GM23338 (cell line): ENCODE data around the gene TIMP3. TPM values are rescaled to one million over a fixed set of nuclear protein-coding genes. Genes with fewer than 3 reads are reported as not detected.

Experiments used
- ATAC-seq: fragments of 200-7000 bp; cut with Tn5 transposase; 3 replicates; pipeline ENCODE4 v1.9.1; 2020
- DNase-seq: peaks from one replicate; pipeline ENCODE4 v3.0.0-alpha.2; 2015; ENCODE audit warnings: low spot score
- H2AFZ ChIP-seq: fragments of 200-600 bp; sonication (generic); 2 replicates; pipeline ENCODE4 v1.8.0; 2016; ENCODE audit warnings: antibody characterized with exemption, mild to moderate bottlenecking, moderate library complexity
- H3F3A ChIP-seq: fragments of 200-600 bp; sonication (generic); replicated peaks from 2 replicates; pipeline ENCODE4 v1.8.0; 2017; ENCODE audit warnings: antibody characterized with exemption, mixed run types, low read depth
- H3K27ac ChIP-seq: fragments of 200-600 bp; sonication (generic); 2 replicates; pipeline ENCODE4 v1.6.1; 2016; ENCODE audit warnings: low read depth
- H3K27me3 ChIP-seq: fragments of 200-600 bp; sonication (generic); 2 replicates; pipeline ENCODE4 v1.8.0; 2016; ENCODE audit warnings: mild to moderate bottlenecking, mixed run types, moderate library complexity; ENCODE audit not compliant: insufficient read depth
- H3K36me3 ChIP-seq: fragments of 200-600 bp; sonication (generic); 2 replicates; pipeline ENCODE4 v1.8.0; 2016; ENCODE audit warnings: mild to moderate bottlenecking; ENCODE audit not compliant: insufficient read depth
- H3K4me1 ChIP-seq: fragments of 200-600 bp; sonication (generic); 2 replicates; pipeline ENCODE4 v1.8.0; 2016; ENCODE audit warnings: mild to moderate bottlenecking, moderate library complexity; ENCODE audit not compliant: insufficient read depth
- H3K4me2 ChIP-seq: fragments of 200-600 bp; sonication (generic); 2 replicates; pipeline ENCODE4 v1.7.1; 2017; ENCODE audit warnings: mixed run types
- H3K4me3 ChIP-seq: fragments of 200-600 bp; sonication (generic); 2 replicates; pipeline ENCODE4 v1.6.1; 2016; ENCODE audit warnings: mixed run types
- H3K79me2 ChIP-seq: fragments of 200-600 bp; sonication (generic); replicated peaks from 2 replicates; pipeline ENCODE4 v1.8.0; 2017; ENCODE audit warnings: mild to moderate bottlenecking; ENCODE audit not compliant: insufficient read depth
- H3K9me2 ChIP-seq: fragments of 200-600 bp; sonication (generic); 2 replicates; pipeline ENCODE4 v1.8.0; 2017; ENCODE audit not compliant: insufficient read depth
- H4K20me1 ChIP-seq: fragments of 200-600 bp; sonication (generic); replicated peaks from 2 replicates; pipeline ENCODE4 v1.8.0; 2017; ENCODE audit warnings: mild to moderate bottlenecking; ENCODE audit not compliant: insufficient read depth
- H3K27ac Mint-ChIP-seq: 2 replicates; pipeline ENCODE4 v1.8.0; 2020; ENCODE audit warnings: inconsistent platforms, mild to moderate bottlenecking, moderate library complexity, mixed read lengths
- H3K27me3 Mint-ChIP-seq: 3 replicates; pipeline ENCODE4 v1.8.0; 2022; ENCODE audit warnings: low read depth, mild to moderate bottlenecking, moderate library complexity, mixed read lengths, inconsistent platforms; ENCODE audit not compliant: insufficient read depth, poor library complexity
- H3K36me3 Mint-ChIP-seq: 3 replicates; pipeline ENCODE4 v1.8.0; 2021; ENCODE audit warnings: low read depth, mild to moderate bottlenecking, inconsistent platforms, moderate library complexity, mixed read lengths
- H3K4me1 Mint-ChIP-seq: 3 replicates; pipeline ENCODE4 v1.8.0; 2020; ENCODE audit warnings: mild to moderate bottlenecking, inconsistent platforms, mixed read lengths
- H3K4me3 Mint-ChIP-seq: 3 replicates; pipeline ENCODE4 v1.8.0; 2021; ENCODE audit warnings: moderate library complexity, mild to moderate bottlenecking, inconsistent platforms, mixed read lengths
- H3K9me3 Mint-ChIP-seq: 3 replicates; pipeline ENCODE4 v1.8.0; 2020; ENCODE audit warnings: moderate library complexity, mild to moderate bottlenecking, inconsistent platforms, mixed read lengths
- CREB1 ChIP-seq: fragments of 250-450 bp; sonication (Bioruptor Pico); IDR thresholded peaks from 2 replicates; pipeline ENCODE4 v1.5.0; 2020; ENCODE audit warnings: low read depth, mild to moderate bottlenecking, moderate library complexity
- EZH2 ChIP-seq: fragments of 200-600 bp; sonication (generic); IDR thresholded peaks from one replicate; pipeline ENCODE4 v1.8.0; 2017; ENCODE audit warnings: antibody characterized with exemption, mild to moderate bottlenecking, low read depth; ENCODE audit not compliant: unreplicated experiment
- JUNB ChIP-seq: IDR thresholded peaks from one replicate; pipeline ENCODE4 v1.6.1; 2016; ENCODE audit warnings: antibody characterized with exemption; ENCODE audit not compliant: unreplicated experiment
- NANOG ChIP-seq: IDR thresholded peaks from 2 replicates; pipeline ENCODE4 v1.6.1; 2016; ENCODE audit warnings: antibody characterized with exemption, borderline replicate concordance
- POLR2AphosphoS5 ChIP-seq: IDR thresholded peaks from 2 replicates; pipeline ENCODE4 v1.6.1; 2016; ENCODE audit warnings: antibody characterized with exemption, low read depth
- REST ChIP-seq: IDR thresholded peaks from one replicate; pipeline ENCODE4 v1.6.1; 2018; ENCODE audit warnings: antibody characterized with exemption; ENCODE audit not compliant: unreplicated experiment
- STAT1 ChIP-seq: IDR thresholded peaks from one replicate; pipeline ENCODE4 v1.6.1; 2016; ENCODE audit warnings: antibody characterized with exemption; ENCODE audit not compliant: unreplicated experiment
- ZNF114 ChIP-seq: fragments of 250-450 bp; sonication (Bioruptor Pico); IDR thresholded peaks from 2 replicates; pipeline ENCODE4 v1.5.0; 2020; ENCODE audit warnings: mild to moderate bottlenecking, moderate library complexity
- ZNF331 ChIP-seq: fragments of 250-450 bp; sonication (Bioruptor Pico); IDR thresholded peaks from 2 replicates; pipeline ENCODE4 v1.5.0; 2020; ENCODE audit warnings: low read depth, mild to moderate bottlenecking, moderate library complexity
- polyA plus RNA-seq: library from polyadenylated mRNA; unstranded; fragments of >200 nt; fragmentation: Nextera tagmentation; extraction: Ambion mirVana; gene quantifications from 2 replicates; pipeline ENCODE4 v1.2.1, GENCODE V29; 2016
- total RNA-seq: library from RNA; depleted of rRNA; stranded (reverse); fragments of >200 nt; shearing (Covaris generic); gene quantifications from 2 replicates; pipeline ENCODE4 v1.2.3, GENCODE V29; 2014
- TF ChIP-seq, protein P1 (sequence below): IDR thresholded peaks from 2 replicates; pipeline ENCODE4 v1.6.1; 2016; ENCODE audit warnings: antibody characterized with exemption
- TF ChIP-seq, protein P2 (sequence below), 2 experiments: fragments of 200-600 bp in 1 of 2; sonication (generic) in 1 of 2; conservative IDR thresholded peaks; 2 replicates each; pipeline versions ENCODE4 v1.5.1 to v1.6.1; 2016 to 2017; ENCODE audit warnings: antibody characterized with exemption in 2 of 2, low read depth in 2 of 2, mild to moderate bottlenecking in 2 of 2, moderate library complexity in 1 of 2

TIMP3 gene
- total and polyA plus RNA-seq, 2 experiments from 2014 or later, result 1.4 to 4.3 TPM

- H3K9me3 Mint-ChIP-seq, result no peaks in the 10 kb centered on the region
- Histone ChIP-seq H2AFZ (no peak overlapping the region), H3F3A (no peaks in the 10 kb centered on the region), H3K4me1 (no peaks in the 10 kb centered on the region), H3K9me2 (no peaks in the 10 kb centered on the region), H3K4me2 (no peak overlapping the region), H3K27me3 (no peaks in the 10 kb centered on the region), H3K36me3 (no peaks in the 10 kb centered on the region), H3K79me2 (no peaks in the 10 kb centered on the region), H3K4me3 (no peak overlapping the region), H3K27ac (no peak overlapping the region), H4K20me1 (peaks cover 18% of the 10 kb centered on the region)
- peaks cover 3% of the 10 kb centered on the region; the same call in 1 of the 3 replicates for H3K4me1 Mint-ChIP-seq
- peaks cover 3% of the 10 kb centered on the region; the same call in 2 of the 3 replicates for H3K36me3 Mint-ChIP-seq
- no peak for TF ChIP-seq CREB1 (CRISPR knock-in tag)
- TF ChIP-seq ZNF114 (CRISPR knock-in tag), result no peak
- TF ChIP-seq ZNF331 (CRISPR knock-in tag), result no peak
- TF ChIP-seq POLR2AphosphoS5, result no peak
- TF ChIP-seq, protein P1, sequence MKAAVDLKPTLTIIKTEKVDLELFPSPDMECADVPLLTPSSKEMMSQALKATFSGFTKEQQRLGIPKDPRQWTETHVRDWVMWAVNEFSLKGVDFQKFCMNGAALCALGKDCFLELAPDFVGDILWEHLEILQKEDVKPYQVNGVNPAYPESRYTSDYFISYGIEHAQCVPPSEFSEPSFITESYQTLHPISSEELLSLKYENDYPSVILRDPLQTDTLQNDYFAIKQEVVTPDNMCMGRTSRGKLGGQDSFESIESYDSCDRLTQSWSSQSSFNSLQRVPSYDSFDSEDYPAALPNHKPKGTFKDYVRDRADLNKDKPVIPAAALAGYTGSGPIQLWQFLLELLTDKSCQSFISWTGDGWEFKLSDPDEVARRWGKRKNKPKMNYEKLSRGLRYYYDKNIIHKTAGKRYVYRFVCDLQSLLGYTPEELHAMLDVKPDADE, result no peak
- TF ChIP-seq NANOG, result no peak
- TF ChIP-seq, protein P2, sequence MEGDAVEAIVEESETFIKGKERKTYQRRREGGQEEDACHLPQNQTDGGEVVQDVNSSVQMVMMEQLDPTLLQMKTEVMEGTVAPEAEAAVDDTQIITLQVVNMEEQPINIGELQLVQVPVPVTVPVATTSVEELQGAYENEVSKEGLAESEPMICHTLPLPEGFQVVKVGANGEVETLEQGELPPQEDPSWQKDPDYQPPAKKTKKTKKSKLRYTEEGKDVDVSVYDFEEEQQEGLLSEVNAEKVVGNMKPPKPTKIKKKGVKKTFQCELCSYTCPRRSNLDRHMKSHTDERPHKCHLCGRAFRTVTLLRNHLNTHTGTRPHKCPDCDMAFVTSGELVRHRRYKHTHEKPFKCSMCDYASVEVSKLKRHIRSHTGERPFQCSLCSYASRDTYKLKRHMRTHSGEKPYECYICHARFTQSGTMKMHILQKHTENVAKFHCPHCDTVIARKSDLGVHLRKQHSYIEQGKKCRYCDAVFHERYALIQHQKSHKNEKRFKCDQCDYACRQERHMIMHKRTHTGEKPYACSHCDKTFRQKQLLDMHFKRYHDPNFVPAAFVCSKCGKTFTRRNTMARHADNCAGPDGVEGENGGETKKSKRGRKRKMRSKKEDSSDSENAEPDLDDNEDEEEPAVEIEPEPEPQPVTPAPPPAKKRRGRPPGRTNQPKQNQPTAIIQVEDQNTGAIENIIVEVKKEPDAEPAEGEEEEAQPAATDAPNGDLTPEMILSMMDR (conservative IDR thresholded peaks at IDR 0.05; ENCODE audit: low read depth in 2 of 2), result no peak
- TF ChIP-seq REST, result no peak
- TF ChIP-seq JUNB, result no peak
- no peak for TF ChIP-seq EZH2
- TF ChIP-seq STAT1, result no peak
- no peak overlapping the region for H3K27ac Mint-ChIP-seq
- DNase-seq, result no peak
- H3K27me3 Mint-ChIP-seq, result no peaks in the 10 kb centered on the region
- H3K4me3 Mint-ChIP-seq, result no peak overlapping the region
- no peak for ATAC-seq
Measured at GRCh38 chr22:32855045-32855756, 53.7 kb downstream of the TIMP3 start.
